GM23338 (cell line): ENCODE measurements around the gene ZNF605. TPM values are rescaled to one million over a fixed set of nuclear protein-coding genes. Genes with fewer than 3 reads are reported as not detected.

ENCODE experiments used
- ATAC-seq: fragments of 200-7000 bp; cut with Tn5 transposase; 3 replicates; pipeline ENCODE4 v1.9.1; 2020
- DNase-seq: peaks from one replicate; pipeline ENCODE4 v3.0.0-alpha.2; 2015; ENCODE audit warnings: low spot score
- H2AFZ ChIP-seq: fragments of 200-600 bp; sonication (generic); 2 replicates; pipeline ENCODE4 v1.8.0; 2016; ENCODE audit warnings: antibody characterized with exemption, mild to moderate bottlenecking, moderate library complexity
- H3F3A ChIP-seq: fragments of 200-600 bp; sonication (generic); replicated peaks from 2 replicates; pipeline ENCODE4 v1.8.0; 2017; ENCODE audit warnings: antibody characterized with exemption, mixed run types, low read depth
- H3K27ac ChIP-seq: fragments of 200-600 bp; sonication (generic); 2 replicates; pipeline ENCODE4 v1.6.1; 2016; ENCODE audit warnings: low read depth
- H3K27me3 ChIP-seq: fragments of 200-600 bp; sonication (generic); 2 replicates; pipeline ENCODE4 v1.8.0; 2016; ENCODE audit warnings: mild to moderate bottlenecking, mixed run types, moderate library complexity; ENCODE audit not compliant: insufficient read depth
- H3K36me3 ChIP-seq: fragments of 200-600 bp; sonication (generic); 2 replicates; pipeline ENCODE4 v1.8.0; 2016; ENCODE audit warnings: mild to moderate bottlenecking; ENCODE audit not compliant: insufficient read depth
- H3K4me1 ChIP-seq: fragments of 200-600 bp; sonication (generic); 2 replicates; pipeline ENCODE4 v1.8.0; 2016; ENCODE audit warnings: mild to moderate bottlenecking, moderate library complexity; ENCODE audit not compliant: insufficient read depth
- H3K4me2 ChIP-seq: fragments of 200-600 bp; sonication (generic); 2 replicates; pipeline ENCODE4 v1.7.1; 2017; ENCODE audit warnings: mixed run types
- H3K4me3 ChIP-seq: fragments of 200-600 bp; sonication (generic); 2 replicates; pipeline ENCODE4 v1.6.1; 2016; ENCODE audit warnings: mixed run types
- H3K79me2 ChIP-seq: fragments of 200-600 bp; sonication (generic); replicated peaks from 2 replicates; pipeline ENCODE4 v1.8.0; 2017; ENCODE audit warnings: mild to moderate bottlenecking; ENCODE audit not compliant: insufficient read depth
- H3K9me2 ChIP-seq: fragments of 200-600 bp; sonication (generic); 2 replicates; pipeline ENCODE4 v1.8.0; 2017; ENCODE audit not compliant: insufficient read depth
- H4K20me1 ChIP-seq: fragments of 200-600 bp; sonication (generic); replicated peaks from 2 replicates; pipeline ENCODE4 v1.8.0; 2017; ENCODE audit warnings: mild to moderate bottlenecking; ENCODE audit not compliant: insufficient read depth
- H3K27ac Mint-ChIP-seq: 2 replicates; pipeline ENCODE4 v1.8.0; 2020; ENCODE audit warnings: inconsistent platforms, mild to moderate bottlenecking, moderate library complexity, mixed read lengths
- H3K27me3 Mint-ChIP-seq: 3 replicates; pipeline ENCODE4 v1.8.0; 2022; ENCODE audit warnings: low read depth, mild to moderate bottlenecking, moderate library complexity, mixed read lengths, inconsistent platforms; ENCODE audit not compliant: insufficient read depth, poor library complexity
- H3K36me3 Mint-ChIP-seq: 3 replicates; pipeline ENCODE4 v1.8.0; 2021; ENCODE audit warnings: low read depth, mild to moderate bottlenecking, inconsistent platforms, moderate library complexity, mixed read lengths
- H3K4me1 Mint-ChIP-seq: 3 replicates; pipeline ENCODE4 v1.8.0; 2020; ENCODE audit warnings: mild to moderate bottlenecking, inconsistent platforms, mixed read lengths
- H3K4me3 Mint-ChIP-seq: 3 replicates; pipeline ENCODE4 v1.8.0; 2021; ENCODE audit warnings: moderate library complexity, mild to moderate bottlenecking, inconsistent platforms, mixed read lengths
- H3K9me3 Mint-ChIP-seq: 3 replicates; pipeline ENCODE4 v1.8.0; 2020; ENCODE audit warnings: moderate library complexity, mild to moderate bottlenecking, inconsistent platforms, mixed read lengths
- CREB1 ChIP-seq: fragments of 250-450 bp; sonication (Bioruptor Pico); IDR thresholded peaks from 2 replicates; pipeline ENCODE4 v1.5.0; 2020; ENCODE audit warnings: low read depth, mild to moderate bottlenecking, moderate library complexity
- CTCF ChIP-seq, 2 experiments: fragments of 200-600 bp in 1 of 2; sonication (generic) in 1 of 2; conservative IDR thresholded peaks; 2 replicates each; pipeline versions ENCODE4 v1.5.1 to v1.6.1; 2016 to 2017; ENCODE audit warnings: antibody characterized with exemption in 2 of 2, low read depth in 2 of 2, mild to moderate bottlenecking in 2 of 2, moderate library complexity in 1 of 2
- ETS1 ChIP-seq: IDR thresholded peaks from 2 replicates; pipeline ENCODE4 v1.6.1; 2016; ENCODE audit warnings: antibody characterized with exemption
- EZH2 ChIP-seq: fragments of 200-600 bp; sonication (generic); IDR thresholded peaks from one replicate; pipeline ENCODE4 v1.8.0; 2017; ENCODE audit warnings: antibody characterized with exemption, mild to moderate bottlenecking, low read depth; ENCODE audit not compliant: unreplicated experiment
- EZH2phosphoT487 ChIP-seq: fragments of 200-600 bp; sonication (generic); IDR thresholded peaks from one replicate; pipeline ENCODE4 v1.8.1; 2018; ENCODE audit warnings: antibody characterized with exemption; ENCODE audit not compliant: unreplicated experiment
- JUNB ChIP-seq: IDR thresholded peaks from one replicate; pipeline ENCODE4 v1.6.1; 2016; ENCODE audit warnings: antibody characterized with exemption; ENCODE audit not compliant: unreplicated experiment
- NANOG ChIP-seq: IDR thresholded peaks from 2 replicates; pipeline ENCODE4 v1.6.1; 2016; ENCODE audit warnings: antibody characterized with exemption, borderline replicate concordance
- POLR2AphosphoS5 ChIP-seq: IDR thresholded peaks from 2 replicates; pipeline ENCODE4 v1.6.1; 2016; ENCODE audit warnings: antibody characterized with exemption, low read depth
- REST ChIP-seq: IDR thresholded peaks from one replicate; pipeline ENCODE4 v1.6.1; 2018; ENCODE audit warnings: antibody characterized with exemption; ENCODE audit not compliant: unreplicated experiment
- STAT1 ChIP-seq: IDR thresholded peaks from one replicate; pipeline ENCODE4 v1.6.1; 2016; ENCODE audit warnings: antibody characterized with exemption; ENCODE audit not compliant: unreplicated experiment
- ZNF114 ChIP-seq: fragments of 250-450 bp; sonication (Bioruptor Pico); IDR thresholded peaks from 2 replicates; pipeline ENCODE4 v1.5.0; 2020; ENCODE audit warnings: mild to moderate bottlenecking, moderate library complexity
- ZNF331 ChIP-seq: fragments of 250-450 bp; sonication (Bioruptor Pico); IDR thresholded peaks from 2 replicates; pipeline ENCODE4 v1.5.0; 2020; ENCODE audit warnings: low read depth, mild to moderate bottlenecking, moderate library complexity
- ZNF462 ChIP-seq: fragments of 250-450 bp; sonication (Bioruptor Pico); IDR thresholded peaks from 2 replicates; pipeline ENCODE4 v1.5.0; 2020; ENCODE audit warnings: mild to moderate bottlenecking, moderate library complexity
- polyA plus RNA-seq: library from polyadenylated mRNA; unstranded; fragments of >200 nt; fragmentation: Nextera tagmentation; extraction: Ambion mirVana; gene quantifications from 2 replicates; pipeline ENCODE4 v1.2.1, GENCODE V29; 2016
- total RNA-seq: library from RNA; depleted of rRNA; stranded (reverse); fragments of >200 nt; shearing (Covaris generic); gene quantifications from 2 replicates; pipeline ENCODE4 v1.2.3, GENCODE V29; 2014

ZNF605 gene
- total and polyA plus RNA-seq, 2 experiments from 2014 or later = 13.5 to 17.1 TPM

GRCh38 chr12:132886529-132887477 is 69.3 kb downstream of the ZNF605 start:
- Mint-ChIP-seq H3K9me3 (peaks cover 21% of the 10 kb centered on the region), H3K36me3 (peaks cover 32% of the 10 kb centered on the region), H3K27ac (no peak overlapping the region), H3K4me1 (peaks cover 29% of the 10 kb centered on the region), H3K27me3 (peaks cover 13% of the 10 kb centered on the region), H3K4me3 (peak overlapping the region; percentile 99)
- H3K9me2 ChIP-seq = no peaks in the 10 kb centered on the region
- TF ChIP-seq EZH2 = no peak
- no peak for TF ChIP-seq JUNB
- no peak for TF ChIP-seq ZNF331 (CRISPR knock-in tag)
- no peak for TF ChIP-seq STAT1
- no peak for TF ChIP-seq REST
- no peak for TF ChIP-seq ZNF114
- TF ChIP-seq NANOG = no peak
- TF ChIP-seq EZH2phosphoT487 = no peak
- no peak for TF ChIP-seq ETS1
- no peak for TF ChIP-seq CTCF (conservative IDR thresholded peaks at IDR 0.05; ENCODE audit: low read depth in 2 of 2)
- no peak for TF ChIP-seq POLR2AphosphoS5
- no peak for TF ChIP-seq CREB1
- TF ChIP-seq ZNF462 = no peak
- no peak overlapping the region for H3K27ac ChIP-seq
- H3K36me3 ChIP-seq = no peaks in the 10 kb centered on the region
- H3K79me2 ChIP-seq = peaks cover 21% of the 10 kb centered on the region
- H3K27me3 ChIP-seq = no peaks in the 10 kb centered on the region
- H3K4me2 ChIP-seq = peak overlapping the region; percentile 88
- ATAC-seq (peak; percentile 7), DNase-seq (peak; percentile 70)
- H3K4me1 ChIP-seq = peaks cover 15% of the 10 kb centered on the region; the same call in 1 of the 2 replicates
- peak overlapping the region; percentile 92 for H3K4me3 ChIP-seq
- peaks cover 8% of the 10 kb centered on the region; the same call in 1 of the 2 replicates for H3F3A ChIP-seq
- H2AFZ ChIP-seq = peak overlapping the region; percentile 72; the same call in 1 of the 2 replicates
- no peaks in the 10 kb centered on the region for H4K20me1 ChIP-seq
